ENCODE data around the gene BSDC1.

GRCh38 chr1:32341971-32342370 is 52.3 kb downstream of the BSDC1 start:
- TF ChIP-seq CTCF (IDR thresholded peaks at IDR 0.05; ENCODE audit: borderline replicate concordance, extremely low read depth, low read length, poor library complexity, severe bottlenecking), result no peak
- no peak for TF ChIP-seq EZH2 (IDR thresholded peaks at IDR 0.05; ENCODE audit: borderline replicate concordance, low read depth, low read length, severe bottlenecking)

All from DND-41 (cell line).